ENCODE data around the gene C6orf52.

Gene C6orf52

GRCh38 chr6:10682355-10682988 lies 11.9 kb downstream of the C6orf52 start:
- H2AFZ ChIP-seq (ENCODE audit: low read length), result no peak overlapping the region
- no peak overlapping the region for H3K4me3 ChIP-seq (ENCODE audit: low read length)
- no peak overlapping the region for H3K9ac ChIP-seq (ENCODE audit: low read length)
- H3K4me2 ChIP-seq (ENCODE audit: low read depth, low read length), result no peak overlapping the region
- no peaks in the 10 kb centered on the region for H3K36me3 ChIP-seq (replicated peaks; ENCODE audit: insufficient read depth, low read length)
- H3F3A ChIP-seq (ENCODE audit: insufficient read depth, low read length), result no peaks in the 10 kb centered on the region
- DNase-seq, result no peak
- TF ChIP-seq CTCF (IDR thresholded peaks at IDR 0.05; ENCODE audit: low read length) (no peak), EZH2phosphoT487 (IDR thresholded peaks at IDR 0.05; ENCODE audit: low read length) (no peak), EZH2 (optimal IDR thresholded peaks at IDR 0.05; ENCODE audit: low read depth, low read length) (no peak)
- no peaks in the 10 kb centered on the region for H3K9me2 ChIP-seq (replicated peaks; ENCODE audit: insufficient read depth, low read length)
- no peaks in the 10 kb centered on the region for H3K4me1 ChIP-seq (ENCODE audit: low read length)
- no peak overlapping the region for H3K27ac ChIP-seq (ENCODE audit: low read length)
- H4K20me1 ChIP-seq (ENCODE audit: insufficient read depth, low read length), result no peaks in the 10 kb centered on the region
- no peaks in the 10 kb centered on the region for H3K79me2 ChIP-seq (ENCODE audit: low read length)
- H3K27me3 ChIP-seq (replicated peaks; ENCODE audit: insufficient read depth, low read length), result no peaks in the 10 kb centered on the region
- H3K9me3 ChIP-seq (replicated peaks; ENCODE audit: insufficient read depth, low read length), result no peaks in the 10 kb centered on the region

GRCh38 chr6:10681795-10682194 lies 12.6 kb downstream of the C6orf52 start:
- Histone ChIP-seq H3F3A (ENCODE audit: insufficient read depth, low read length) (no peaks in the 10 kb centered on the region), H3K27me3 (replicated peaks; ENCODE audit: insufficient read depth, low read length) (no peaks in the 10 kb centered on the region), H2AFZ (ENCODE audit: low read length) (no peak overlapping the region), H3K9me3 (replicated peaks; ENCODE audit: insufficient read depth, low read length) (no peaks in the 10 kb centered on the region), H3K4me1 (ENCODE audit: low read length) (no peaks in the 10 kb centered on the region), H4K20me1 (ENCODE audit: insufficient read depth, low read length) (no peaks in the 10 kb centered on the region), H3K36me3 (replicated peaks; ENCODE audit: insufficient read depth, low read length) (no peaks in the 10 kb centered on the region), H3K4me2 (ENCODE audit: low read depth, low read length) (no peak overlapping the region), H3K4me3 (ENCODE audit: low read length) (no peak overlapping the region), H3K9ac (ENCODE audit: low read length) (no peak overlapping the region), H3K79me2 (ENCODE audit: low read length) (no peaks in the 10 kb centered on the region), H3K27ac (ENCODE audit: low read length) (no peak overlapping the region), H3K9me2 (replicated peaks; ENCODE audit: insufficient read depth, low read length) (no peaks in the 10 kb centered on the region)
- no peak for DNase-seq
- no peak for TF ChIP-seq CTCF (IDR thresholded peaks at IDR 0.05; ENCODE audit: low read length)
- no peak for TF ChIP-seq EZH2phosphoT487 (IDR thresholded peaks at IDR 0.05; ENCODE audit: low read length)
- TF ChIP-seq EZH2 (optimal IDR thresholded peaks at IDR 0.05; ENCODE audit: low read depth, low read length), result no peak

GRCh38 chr6:10678456-10678855 lies 16.0 kb downstream of the C6orf52 start:
- Histone ChIP-seq H4K20me1 (ENCODE audit: insufficient read depth, low read length) (no peaks in the 10 kb centered on the region), H3K4me2 (ENCODE audit: low read depth, low read length) (no peak overlapping the region), H3K9ac (ENCODE audit: low read length) (no peak overlapping the region), H3K9me2 (replicated peaks; ENCODE audit: insufficient read depth, low read length) (no peaks in the 10 kb centered on the region), H3F3A (ENCODE audit: insufficient read depth, low read length) (no peaks in the 10 kb centered on the region), H3K4me3 (ENCODE audit: low read length) (no peak overlapping the region), H3K27ac (ENCODE audit: low read length) (no peak overlapping the region), H3K27me3 (replicated peaks; ENCODE audit: insufficient read depth, low read length) (no peaks in the 10 kb centered on the region), H3K9me3 (replicated peaks; ENCODE audit: insufficient read depth, low read length) (no peaks in the 10 kb centered on the region), H2AFZ (ENCODE audit: low read length) (no peak overlapping the region), H3K4me1 (ENCODE audit: low read length) (no peaks in the 10 kb centered on the region), H3K79me2 (ENCODE audit: low read length) (no peaks in the 10 kb centered on the region), H3K36me3 (replicated peaks; ENCODE audit: insufficient read depth, low read length) (no peaks in the 10 kb centered on the region)
- TF ChIP-seq CTCF (IDR thresholded peaks at IDR 0.05; ENCODE audit: low read length) (no peak), EZH2phosphoT487 (IDR thresholded peaks at IDR 0.05; ENCODE audit: low read length) (no peak), EZH2 (optimal IDR thresholded peaks at IDR 0.05; ENCODE audit: low read depth, low read length) (no peak)
- DNase-seq, result no peak

All from MM.1S (cell line).